Trophoblast cell (in vitro differentiated cells and primary cell): Measurements from ENCODE around the gene ST8SIA5.

Experiments used
- DNase-seq, 2 donors: peaks; one replicate each; pipeline ENCODE4 v3.0.0-alpha.2; 2016
- H2AFZ ChIP-seq: 2 replicates; pipeline ENCODE4 v1.6.1; 2013; ENCODE audit warnings: low read length, moderate library complexity, mild to moderate bottlenecking; ENCODE audit not compliant: insufficient read depth, poor library complexity
- H2AK5ac ChIP-seq: 2 replicates; pipeline ENCODE4 v1.6.1; 2013; ENCODE audit warnings: mild to moderate bottlenecking, low read length
- H2BK120ac ChIP-seq: 2 replicates; pipeline ENCODE4 v1.6.1; 2013; ENCODE audit warnings: low read length, mild to moderate bottlenecking, moderate library complexity; ENCODE audit not compliant: insufficient read depth, poor library complexity
- H2BK12ac ChIP-seq: 2 replicates; pipeline ENCODE4 v1.6.1; 2013; ENCODE audit warnings: mild to moderate bottlenecking, low read length, moderate library complexity
- H2BK5ac ChIP-seq: 2 replicates; pipeline ENCODE4 v1.6.1; 2013; ENCODE audit warnings: low read length, low read depth, moderate library complexity, mild to moderate bottlenecking; ENCODE audit not compliant: poor library complexity
- H3K14ac ChIP-seq: 2 replicates; pipeline ENCODE4 v1.6.1; 2013; ENCODE audit warnings: mild to moderate bottlenecking, low read length
- H3K18ac ChIP-seq: 2 replicates; pipeline ENCODE4 v1.6.1; 2013; ENCODE audit warnings: mild to moderate bottlenecking, low read length
- H3K23ac ChIP-seq: 2 replicates; pipeline ENCODE4 v1.6.1; 2013; ENCODE audit warnings: low read length
- H3K27ac ChIP-seq: 2 replicates; pipeline ENCODE4 v1.5.1; 2013; ENCODE audit warnings: low read depth, mild to moderate bottlenecking, inconsistent platforms, low read length, moderate library complexity
- H3K27me3 ChIP-seq: 2 replicates; pipeline ENCODE4 v1.6.1; 2013; ENCODE audit warnings: inconsistent platforms, mild to moderate bottlenecking, low read length, moderate library complexity; ENCODE audit not compliant: insufficient read depth
- H3K36me3 ChIP-seq, 2 experiments: 1 replicate in 1 of 2; 2 replicates in 1 of 2; pipeline ENCODE4 v1.6.1; 2013; ENCODE audit warnings: low read length in 2 of 2, mild to moderate bottlenecking in 2 of 2, moderate library complexity in 1 of 2; ENCODE audit not compliant: insufficient read depth in 2 of 2, control insufficient read depth in 1 of 2
- H3K4ac ChIP-seq: 2 replicates; pipeline ENCODE4 v1.6.1; 2013; ENCODE audit warnings: low read depth, mild to moderate bottlenecking, low read length, moderate library complexity
- H3K4me1 ChIP-seq, 2 experiments: 1 replicate in 1 of 2; 2 replicates in 1 of 2; pipeline ENCODE4 v1.6.1; 2013; ENCODE audit warnings: low read length in 2 of 2, mild to moderate bottlenecking in 2 of 2, moderate library complexity in 1 of 2; ENCODE audit not compliant: insufficient read depth in 2 of 2, control insufficient read depth in 1 of 2
- H3K4me2 ChIP-seq: 2 replicates; pipeline ENCODE4 v1.6.1; 2013; ENCODE audit warnings: inconsistent platforms, mild to moderate bottlenecking, low read length, moderate library complexity
- H3K4me3 ChIP-seq: 2 replicates; pipeline ENCODE4 v1.5.1; 2013; ENCODE audit warnings: mild to moderate bottlenecking, low read depth, low read length, inconsistent platforms
- H3K79me1 ChIP-seq: one replicate; pipeline ENCODE4 v1.6.1; 2013; ENCODE audit warnings: low read length
- H3K79me2 ChIP-seq: 2 replicates; pipeline ENCODE4 v1.6.1; 2013; ENCODE audit warnings: low read length, mild to moderate bottlenecking; ENCODE audit not compliant: control insufficient read depth, insufficient read depth, poor library complexity
- H3K9ac ChIP-seq: 2 replicates; pipeline ENCODE4 v1.6.1; 2013; ENCODE audit warnings: mild to moderate bottlenecking, low read length
- H3K9me3 ChIP-seq: 2 replicates; pipeline ENCODE4 v1.6.1; 2013; ENCODE audit warnings: low read depth, mild to moderate bottlenecking, control low read depth, inconsistent platforms, low read length; ENCODE audit not compliant: insufficient read depth
- H4K12ac ChIP-seq: 2 replicates; pipeline ENCODE4 v1.6.1; 2013; ENCODE audit warnings: low read depth, mild to moderate bottlenecking, low read length, moderate library complexity
- H4K8ac ChIP-seq: 2 replicates; pipeline ENCODE4 v1.6.1; 2013; ENCODE audit warnings: low read depth, mild to moderate bottlenecking, low read length, moderate library complexity
- H4K91ac ChIP-seq: one replicate; pipeline ENCODE4 v1.6.1; 2013; ENCODE audit warnings: low read depth, mild to moderate bottlenecking, low read length, moderate library complexity
- WGBS: extraction: QIAGEN DNeasy Blood & Tissue Kit; methylation state at CpG from one replicate; pipeline ENCODE4 v1.1.7; 2013; ENCODE audit warnings: missing lambda C conversion rate; ENCODE audit not compliant: insufficient read length, insufficient coverage; ENCODE audit errors: extremely low coverage; 5-methylcytosine and 5-hydroxymethylcytosine counted together

Gene ST8SIA5

DNA sequence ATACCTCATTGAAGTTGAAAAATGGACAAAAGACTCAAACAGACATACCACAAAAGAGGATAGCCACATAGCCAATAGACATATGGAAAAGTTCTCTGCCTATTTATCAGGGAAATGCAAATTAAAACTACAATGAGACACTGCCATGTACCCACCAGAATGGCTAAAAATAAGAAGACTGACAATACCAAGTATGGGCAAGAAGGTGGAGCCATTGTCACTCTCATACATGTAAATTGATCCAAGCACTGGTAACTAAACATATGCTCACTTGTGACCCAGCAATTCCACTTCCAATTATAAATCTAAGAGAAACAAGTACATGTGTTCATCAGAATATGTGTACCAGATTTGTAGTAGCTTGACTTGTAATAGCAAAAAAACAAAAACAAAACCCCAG, 104.5 kb downstream of the ST8SIA5 start:
- no peaks in the 10 kb centered on the region for H3K79me1 ChIP-seq
- H2BK5ac ChIP-seq: no peak overlapping the region
- no peak overlapping the region for H3K4me3 ChIP-seq
- H2BK12ac ChIP-seq: no peak overlapping the region
- H3K4me2 ChIP-seq: no peak overlapping the region
- no peaks in the 10 kb centered on the region for H3K9me3 ChIP-seq
- no peak for DNase-seq
- no peak overlapping the region for H3K23ac ChIP-seq
- H3K27me3 ChIP-seq: no peaks in the 10 kb centered on the region
- no peak overlapping the region for H2BK120ac ChIP-seq
- H4K8ac ChIP-seq: no peak overlapping the region
- no peak overlapping the region for H2AFZ ChIP-seq
- no peak overlapping the region for H4K12ac ChIP-seq
- no peaks in the 10 kb centered on the region for H3K4me1 ChIP-seq
- no peaks in the 10 kb centered on the region for H3K36me3 ChIP-seq
- H3K18ac ChIP-seq: no peak overlapping the region
- no peak overlapping the region for H3K14ac ChIP-seq
- no peak overlapping the region for H2AK5ac ChIP-seq
- no peak overlapping the region for H4K91ac ChIP-seq
- H3K9ac ChIP-seq: no peak overlapping the region
- H3K27ac ChIP-seq: no peak overlapping the region
- no peak overlapping the region for H3K4ac ChIP-seq
- H3K79me2 ChIP-seq: no peaks in the 10 kb centered on the region

DNA sequence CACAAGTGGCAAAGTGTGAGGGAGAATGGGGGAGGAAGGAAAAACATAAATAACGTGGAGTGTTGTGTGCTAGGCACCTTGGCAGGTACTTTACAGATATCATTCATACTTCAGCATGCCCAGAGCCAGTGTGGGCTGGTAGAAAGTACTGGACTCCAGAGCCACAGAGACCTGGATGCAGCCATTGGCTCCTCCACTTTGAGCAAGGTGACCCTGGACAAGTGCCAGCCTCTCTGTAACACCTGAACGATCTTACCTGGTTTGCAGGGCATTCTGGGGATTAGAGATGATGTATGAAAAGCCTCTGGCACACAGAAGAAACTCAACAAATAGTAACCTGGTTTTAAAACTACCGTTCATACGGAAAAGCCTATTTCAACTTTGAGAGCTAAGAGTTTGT, 106.2 kb downstream of the ST8SIA5 start:
- H3K9me3 ChIP-seq: no peaks in the 10 kb centered on the region
- no peak overlapping the region for H3K4ac ChIP-seq
- H4K91ac ChIP-seq: no peak overlapping the region
- no peak overlapping the region for H2BK5ac ChIP-seq
- H4K12ac ChIP-seq: no peak overlapping the region
- H3K27me3 ChIP-seq: no peaks in the 10 kb centered on the region
- no peaks in the 10 kb centered on the region for H3K79me1 ChIP-seq
- H3K36me3 ChIP-seq: no peaks in the 10 kb centered on the region
- no peak overlapping the region for H2BK12ac ChIP-seq
- no peak overlapping the region for H3K4me2 ChIP-seq
- H3K27ac ChIP-seq: no peak overlapping the region
- WGBS: no CpG with 5 or more reads among the region's 4 CpGs
- no peak overlapping the region for H3K4me3 ChIP-seq
- no peak overlapping the region for H3K9ac ChIP-seq
- no peak overlapping the region for H2AFZ ChIP-seq
- no peak for DNase-seq
- no peak overlapping the region for H4K8ac ChIP-seq
- H3K23ac ChIP-seq: no peak overlapping the region
- no peak overlapping the region for H2BK120ac ChIP-seq
- H3K18ac ChIP-seq: no peak overlapping the region
- H3K79me2 ChIP-seq: no peaks in the 10 kb centered on the region
- H3K14ac ChIP-seq: no peak overlapping the region
- no peaks in the 10 kb centered on the region for H3K4me1 ChIP-seq
- no peak overlapping the region for H2AK5ac ChIP-seq

DNA sequence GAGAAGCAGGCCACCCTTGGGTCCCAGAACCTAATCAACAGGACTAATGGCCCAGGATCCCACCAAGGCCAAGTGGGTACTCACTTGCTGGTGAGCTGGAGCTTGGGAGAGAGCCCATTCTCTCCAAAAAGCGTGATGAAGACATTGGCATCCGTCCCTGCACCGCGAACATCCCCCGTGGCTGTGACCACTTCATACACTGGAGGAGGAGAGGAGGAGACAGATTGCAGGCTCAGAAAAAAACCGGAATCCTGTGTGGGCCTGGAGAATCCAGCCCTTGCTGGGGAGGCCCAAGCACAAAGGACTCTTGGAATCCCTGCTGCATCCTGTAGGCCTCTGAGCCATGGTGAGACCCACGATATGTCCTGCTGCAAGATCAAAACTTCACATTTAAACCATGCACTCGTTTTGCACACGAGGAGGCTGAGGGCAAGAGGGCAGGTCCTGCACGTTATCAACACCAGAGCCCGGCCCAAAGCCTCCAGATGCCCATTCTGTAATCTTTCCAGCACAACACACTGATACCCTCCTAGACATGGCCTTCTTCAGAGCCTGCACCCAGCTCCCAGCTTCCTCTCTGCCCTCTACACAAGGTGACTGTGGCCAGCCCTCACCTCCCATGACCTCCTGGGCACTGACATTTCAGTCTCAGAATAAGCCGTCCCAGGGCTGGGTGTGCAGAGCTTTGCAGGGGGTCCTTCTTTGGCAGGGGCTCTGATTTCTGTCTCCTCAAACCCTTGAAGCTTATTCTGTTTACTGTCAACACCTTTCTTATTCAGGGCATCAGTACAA, 107.6 kb downstream of the ST8SIA5 start:
- Histone ChIP-seq H4K8ac (no peak overlapping the region), H3K27ac (no peak overlapping the region), H3K36me3 (no peaks in the 10 kb centered on the region), H4K12ac (no peak overlapping the region), H3K9me3 (no peaks in the 10 kb centered on the region), H3K9ac (no peak overlapping the region), H2BK5ac (no peak overlapping the region), H3K14ac (no peak overlapping the region), H3K4me1 (no peaks in the 10 kb centered on the region), H3K4ac (no peak overlapping the region), H4K91ac (no peak overlapping the region), H3K4me2 (no peak overlapping the region), H3K4me3 (no peak overlapping the region), H2AK5ac (no peak overlapping the region), H3K79me2 (no peaks in the 10 kb centered on the region), H3K23ac (no peak overlapping the region), H2BK12ac (no peak overlapping the region), H2BK120ac (no peak overlapping the region), H3K79me1 (no peaks in the 10 kb centered on the region), H2AFZ (no peak overlapping the region), H3K27me3 (no peaks in the 10 kb centered on the region), H3K18ac (no peak overlapping the region)
- no CpG with 5 or more reads among the region's 12 CpGs for WGBS
- DNase-seq: no peak

DNA sequence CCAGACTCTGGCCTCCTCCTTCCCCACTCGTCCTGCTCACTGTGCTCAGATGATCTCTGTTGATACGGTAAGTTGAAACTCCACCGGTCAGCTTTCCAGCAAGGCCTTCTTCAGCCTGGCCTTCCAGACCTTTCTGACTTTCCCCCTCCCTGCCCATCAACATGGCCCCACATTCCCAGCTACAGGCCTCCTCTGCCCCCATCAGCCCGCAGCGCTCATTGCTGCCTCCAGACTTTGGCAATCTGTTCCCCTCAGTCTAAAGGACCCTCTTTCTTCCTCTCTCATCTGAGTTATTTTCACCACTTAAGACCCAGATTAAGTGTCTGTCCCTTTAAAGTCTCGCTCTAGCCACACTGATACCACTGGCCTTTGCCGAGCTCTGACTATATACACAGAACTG, 110.4 kb downstream of the ST8SIA5 start:
- no peak overlapping the region for H2BK12ac ChIP-seq
- H3K27ac ChIP-seq: no peak overlapping the region
- no peaks in the 10 kb centered on the region for H3K4me1 ChIP-seq
- no peaks in the 10 kb centered on the region for H3K36me3 ChIP-seq
- no peak overlapping the region for H2BK5ac ChIP-seq
- no peak overlapping the region for H4K8ac ChIP-seq
- no peaks in the 10 kb centered on the region for H3K9me3 ChIP-seq
- H3K23ac ChIP-seq: no peak overlapping the region
- no peak overlapping the region for H3K4me3 ChIP-seq
- no peak overlapping the region for H3K4me2 ChIP-seq
- H3K79me2 ChIP-seq: no peaks in the 10 kb centered on the region
- H2AK5ac ChIP-seq: no peak overlapping the region
- no peak overlapping the region for H2AFZ ChIP-seq
- no peak overlapping the region for H3K4ac ChIP-seq
- no peak overlapping the region for H4K91ac ChIP-seq
- no peak overlapping the region for H4K12ac ChIP-seq
- no peak overlapping the region for H3K9ac ChIP-seq
- no peak overlapping the region for H3K18ac ChIP-seq
- no peak overlapping the region for H2BK120ac ChIP-seq
- no peak for DNase-seq
- WGBS: no CpG with 5 or more reads among the region's 7 CpGs
- H3K79me1 ChIP-seq: no peaks in the 10 kb centered on the region
- no peak overlapping the region for H3K14ac ChIP-seq
- H3K27me3 ChIP-seq: no peaks in the 10 kb centered on the region
